ENCODE data around the gene DCUN1D2. TPM values are rescaled to one million over a fixed set of nuclear protein-coding genes. Genes with fewer than 3 reads are reported as not detected.

Gene DCUN1D2
- total RNA-seq, 1 experiment from 2014 or later: 11.6 TPM

DNA sequence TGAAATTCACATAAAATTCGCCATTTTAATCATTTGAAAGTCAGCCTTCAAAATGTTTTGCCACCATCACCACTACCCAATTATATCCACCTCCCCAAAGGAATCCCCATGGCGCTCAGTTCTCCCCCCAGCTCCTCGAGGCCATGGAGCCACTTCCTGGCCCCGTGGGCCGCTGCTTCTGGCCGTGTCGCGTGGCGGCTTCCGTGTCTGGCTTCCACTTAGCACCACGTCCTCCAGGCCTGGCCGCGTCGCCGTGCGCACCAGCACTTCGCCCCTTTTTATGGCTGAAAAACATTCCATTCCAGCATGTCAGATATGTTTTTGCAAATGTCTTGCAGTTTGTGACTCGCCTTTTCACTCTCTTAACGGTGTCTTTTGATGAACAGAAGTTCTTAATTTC lies 46.7 kb upstream of the DCUN1D2 start:
- no peak for TF ChIP-seq EZH2 (IDR thresholded peaks at IDR 0.05; ENCODE audit: low read length, unreplicated experiment)
- TF ChIP-seq EZH2phosphoT487 (IDR thresholded peaks at IDR 0.05; ENCODE audit: borderline replicate concordance, low read length): no peak
- TF ChIP-seq, protein P1, sequence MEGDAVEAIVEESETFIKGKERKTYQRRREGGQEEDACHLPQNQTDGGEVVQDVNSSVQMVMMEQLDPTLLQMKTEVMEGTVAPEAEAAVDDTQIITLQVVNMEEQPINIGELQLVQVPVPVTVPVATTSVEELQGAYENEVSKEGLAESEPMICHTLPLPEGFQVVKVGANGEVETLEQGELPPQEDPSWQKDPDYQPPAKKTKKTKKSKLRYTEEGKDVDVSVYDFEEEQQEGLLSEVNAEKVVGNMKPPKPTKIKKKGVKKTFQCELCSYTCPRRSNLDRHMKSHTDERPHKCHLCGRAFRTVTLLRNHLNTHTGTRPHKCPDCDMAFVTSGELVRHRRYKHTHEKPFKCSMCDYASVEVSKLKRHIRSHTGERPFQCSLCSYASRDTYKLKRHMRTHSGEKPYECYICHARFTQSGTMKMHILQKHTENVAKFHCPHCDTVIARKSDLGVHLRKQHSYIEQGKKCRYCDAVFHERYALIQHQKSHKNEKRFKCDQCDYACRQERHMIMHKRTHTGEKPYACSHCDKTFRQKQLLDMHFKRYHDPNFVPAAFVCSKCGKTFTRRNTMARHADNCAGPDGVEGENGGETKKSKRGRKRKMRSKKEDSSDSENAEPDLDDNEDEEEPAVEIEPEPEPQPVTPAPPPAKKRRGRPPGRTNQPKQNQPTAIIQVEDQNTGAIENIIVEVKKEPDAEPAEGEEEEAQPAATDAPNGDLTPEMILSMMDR (conservative IDR thresholded peaks at IDR 0.05; ENCODE audit: low read depth, low read length): no peak
- Histone ChIP-seq H3K79me2 (ENCODE audit: low read length) (no peaks in the 10 kb centered on the region), H3K9me3 (ENCODE audit: low read length) (no peaks in the 10 kb centered on the region), H3K4me3 (ENCODE audit: low read length) (no peak overlapping the region), H3K9ac (ENCODE audit: low read length) (no peak overlapping the region), H3K27me3 (ENCODE audit: low read length) (no peaks in the 10 kb centered on the region), H2AFZ (ENCODE audit: low read length) (no peak overlapping the region), H3K4me2 (ENCODE audit: low read length) (no peak overlapping the region), H4K20me1 (ENCODE audit: low read length) (no peaks in the 10 kb centered on the region), H3K9me2 (replicated peaks; ENCODE audit: low read length) (no peaks in the 10 kb centered on the region), H3K4me1 (ENCODE audit: insufficient read depth, low read length) (peaks cover 16% of the 10 kb centered on the region), H3F3A (ENCODE audit: low read length, unreplicated experiment) (no peaks in the 10 kb centered on the region), H3K36me3 (ENCODE audit: low read depth, low read length) (no peaks in the 10 kb centered on the region), H3K27ac (ENCODE audit: low read length) (no peak overlapping the region)
- ChIA-PET POLR2A (ENCODE audit: unreplicated experiment) (no interaction called here), CTCF (no interaction called here)
- intact Hi-C loops (cut with micrococcal nuclease): no loop called here
- ATAC-seq (no peak), DNase-seq (no peak)
- no TSS peak for BruUV-seq (replicated peaks)

DNA sequence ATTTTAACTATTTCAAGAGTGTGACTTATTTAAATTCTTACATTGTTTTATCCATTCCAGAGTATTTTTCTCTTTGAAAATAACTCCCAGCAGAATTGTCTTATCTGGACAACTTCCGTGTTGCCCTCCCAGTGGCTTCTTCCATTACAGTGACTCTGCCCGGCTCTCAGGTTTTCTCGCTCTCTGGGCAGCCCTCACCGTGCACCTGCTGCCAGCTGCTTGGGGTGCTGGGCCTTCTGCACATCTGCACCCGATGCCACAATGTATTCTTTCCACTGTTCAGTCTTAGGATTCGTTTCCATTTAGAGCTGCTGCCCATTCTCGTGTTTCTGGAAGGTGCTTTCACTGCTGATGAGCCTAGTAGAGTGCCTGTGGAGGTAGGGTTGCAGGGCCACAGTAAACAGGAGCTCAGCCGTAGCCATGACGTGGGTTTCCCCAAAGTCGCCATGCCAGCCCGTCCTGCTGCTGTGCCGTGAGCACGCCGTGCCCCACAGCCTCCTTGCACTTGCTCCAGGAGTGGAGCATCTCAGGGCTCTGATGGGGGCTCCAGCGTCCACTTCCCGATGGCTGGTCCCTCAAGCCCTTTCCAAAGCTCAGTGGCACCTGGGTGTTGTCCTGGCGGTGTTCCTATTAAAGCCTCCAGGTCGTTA lies 46.1 kb upstream of the DCUN1D2 start:
- ATAC-seq (no peak), DNase-seq (no peak)
- Histone ChIP-seq H3F3A (ENCODE audit: low read length, unreplicated experiment) (no peaks in the 10 kb centered on the region), H3K4me1 (ENCODE audit: insufficient read depth, low read length) (peaks cover 16% of the 10 kb centered on the region), H3K27ac (ENCODE audit: low read length) (no peak overlapping the region), H3K9ac (ENCODE audit: low read length) (no peak overlapping the region), H3K36me3 (ENCODE audit: low read depth, low read length) (no peaks in the 10 kb centered on the region), H3K4me2 (ENCODE audit: low read length) (no peak overlapping the region), H3K27me3 (ENCODE audit: low read length) (no peaks in the 10 kb centered on the region), H3K4me3 (ENCODE audit: low read length) (no peak overlapping the region), H3K9me2 (replicated peaks; ENCODE audit: low read length) (no peaks in the 10 kb centered on the region), H4K20me1 (ENCODE audit: low read length) (no peaks in the 10 kb centered on the region), H3K9me3 (ENCODE audit: low read length) (no peaks in the 10 kb centered on the region), H2AFZ (ENCODE audit: low read length) (no peak overlapping the region), H3K79me2 (ENCODE audit: low read length) (no peaks in the 10 kb centered on the region)
- BruUV-seq (replicated peaks): no TSS peak
- intact Hi-C loops (cut with micrococcal nuclease): no loop called here
- TF ChIP-seq, protein P1 (conservative IDR thresholded peaks at IDR 0.05; ENCODE audit: low read depth, low read length): no peak
- no peak for TF ChIP-seq EZH2 (IDR thresholded peaks at IDR 0.05; ENCODE audit: low read length, unreplicated experiment)
- TF ChIP-seq EZH2phosphoT487 (IDR thresholded peaks at IDR 0.05; ENCODE audit: borderline replicate concordance, low read length): no peak
- ChIA-PET CTCF (no interaction called here), POLR2A (ENCODE audit: unreplicated experiment) (no interaction called here)

- Histone ChIP-seq H4K20me1 (ENCODE audit: low read length) (no peaks in the 10 kb centered on the region), H3K27ac (ENCODE audit: low read length) (no peak overlapping the region), H3K4me1 (ENCODE audit: insufficient read depth, low read length) (peaks cover 16% of the 10 kb centered on the region), H3K4me2 (ENCODE audit: low read length) (no peak overlapping the region), H3K9me2 (replicated peaks; ENCODE audit: low read length) (no peaks in the 10 kb centered on the region), H3K4me3 (ENCODE audit: low read length) (no peak overlapping the region), H3K9ac (ENCODE audit: low read length) (no peak overlapping the region), H3K9me3 (ENCODE audit: low read length) (no peaks in the 10 kb centered on the region), H2AFZ (ENCODE audit: low read length) (no peak overlapping the region), H3F3A (ENCODE audit: low read length, unreplicated experiment) (no peaks in the 10 kb centered on the region), H3K27me3 (ENCODE audit: low read length) (no peaks in the 10 kb centered on the region), H3K36me3 (ENCODE audit: low read depth, low read length) (no peaks in the 10 kb centered on the region; the same call in 1 of the 2 replicates), H3K79me2 (ENCODE audit: low read length) (no peaks in the 10 kb centered on the region)
- CTCF ChIA-PET: no interaction called here
- BruUV-seq (replicated peaks): no TSS peak
- no peak for DNase-seq
- TF ChIP-seq, protein P1 (conservative IDR thresholded peaks at IDR 0.05; ENCODE audit: low read depth, low read length): no peak
- TF ChIP-seq EZH2phosphoT487 (IDR thresholded peaks at IDR 0.05; ENCODE audit: borderline replicate concordance, low read length) (no peak), EZH2 (IDR thresholded peaks at IDR 0.05; ENCODE audit: low read length, unreplicated experiment) (no peak)
- POLR2A ChIA-PET (ENCODE audit: unreplicated experiment): no interaction called here
- no peak for ATAC-seq
- intact Hi-C loops (cut with micrococcal nuclease): no loop called here
Observed at GRCh38 chr13:113535381-113535781, 44.9 kb upstream of the DCUN1D2 start.

Data from PC-3 (cell line).